ENCODE measurements around the gene PQBP1. TPM values are rescaled to one million over a fixed set of nuclear protein-coding genes. Genes with fewer than 3 reads are reported as not detected.
"Not testable (repeated sequence)": the region's sequence is repeated elsewhere in the genome, so short reads cannot be mapped to it uniquely, and the experiment has no call there.

PQBP1 gene
- total RNA-seq = 10 to 100 TPM; 29.8 to 47.1 (median 35.7) TPM
- long read RNA-seq, transcript PQBP1-207 (7 exons, 1,020 nt) = major isoform, 6 of 11 reads
- long read RNA-seq, partial matches to known transcripts = 0 of 11 reads
- long read RNA-seq, other reads (novel, unspliced or antisense) = 2 of 11 reads

- Histone ChIP-seq H3K4me1 (no peaks in the 10 kb centered on the region), H3K9me3 (no peaks in the 10 kb centered on the region), H3K27ac (peak within 1 kb of the TSS; percentile 89 to 92 (median 91)), H3K36me3 (peaks cover 0 to 20% (median 2%) of the 10 kb centered on the region in 4 donors), H3K27me3 (no peaks in the 10 kb centered on the region), H3K4me3 (peak within 1 kb of the TSS; percentile 66 to 77 (median 66))
- 36% methylated on average over 13 of the region's 49 CpGs for WGBS (ENCODE audit: insufficient coverage, low coverage, low lambda C conversion rate, missing lambda C conversion rate)
- intact Hi-C loops (cut with DNase I) = no loop called here
- ATAC-seq (peak; percentile 92 to 94 (median 93)), DNase-seq (peak; percentile 88 to 92 (median 91))
- TF ChIP-seq, protein P1, sequence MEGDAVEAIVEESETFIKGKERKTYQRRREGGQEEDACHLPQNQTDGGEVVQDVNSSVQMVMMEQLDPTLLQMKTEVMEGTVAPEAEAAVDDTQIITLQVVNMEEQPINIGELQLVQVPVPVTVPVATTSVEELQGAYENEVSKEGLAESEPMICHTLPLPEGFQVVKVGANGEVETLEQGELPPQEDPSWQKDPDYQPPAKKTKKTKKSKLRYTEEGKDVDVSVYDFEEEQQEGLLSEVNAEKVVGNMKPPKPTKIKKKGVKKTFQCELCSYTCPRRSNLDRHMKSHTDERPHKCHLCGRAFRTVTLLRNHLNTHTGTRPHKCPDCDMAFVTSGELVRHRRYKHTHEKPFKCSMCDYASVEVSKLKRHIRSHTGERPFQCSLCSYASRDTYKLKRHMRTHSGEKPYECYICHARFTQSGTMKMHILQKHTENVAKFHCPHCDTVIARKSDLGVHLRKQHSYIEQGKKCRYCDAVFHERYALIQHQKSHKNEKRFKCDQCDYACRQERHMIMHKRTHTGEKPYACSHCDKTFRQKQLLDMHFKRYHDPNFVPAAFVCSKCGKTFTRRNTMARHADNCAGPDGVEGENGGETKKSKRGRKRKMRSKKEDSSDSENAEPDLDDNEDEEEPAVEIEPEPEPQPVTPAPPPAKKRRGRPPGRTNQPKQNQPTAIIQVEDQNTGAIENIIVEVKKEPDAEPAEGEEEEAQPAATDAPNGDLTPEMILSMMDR (IDR thresholded peaks at IDR 0.05) = no peak
- peak; percentile 79 for TF ChIP-seq POLR2A (IDR thresholded peaks at IDR 0.05)
Observed at GRCh38 chrX:48897625-48898306, at the start of gene PQBP1, which contains the start of gene TIMM17B. TSS of gene PQBP1 (plus strand) at chrX:48897930. CDS start at chrX:48898510, 580 bp downstream. TSS of gene TIMM17B (minus strand) at chrX:48897768. CDS start at chrX:48897749, 19 bp downstream.

DNA sequence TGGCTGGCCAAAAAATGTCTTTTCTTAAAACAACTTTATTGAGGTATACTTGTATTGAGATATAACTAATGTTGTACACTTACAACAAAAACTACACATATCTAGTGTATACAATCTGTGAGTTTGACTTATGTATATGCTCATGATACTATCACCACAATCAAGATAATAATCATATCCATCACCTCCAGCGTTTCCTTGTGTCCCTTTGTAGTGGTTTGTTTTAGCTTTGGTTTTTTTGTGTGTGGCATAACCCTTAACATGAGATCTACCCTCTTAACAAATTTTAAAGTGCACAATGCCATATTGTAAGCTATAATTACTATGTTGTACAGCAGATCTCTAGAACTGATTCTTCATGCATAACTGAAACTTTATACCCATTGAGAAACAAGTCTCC lies 48.9 kb upstream of the PQBP1 start:
- no peaks in the 10 kb centered on the region for H3K9me3 ChIP-seq
- TF ChIP-seq POLR2A (IDR thresholded peaks at IDR 0.05) = no peak
- TF ChIP-seq, protein P1 (IDR thresholded peaks at IDR 0.05) = no peak

GRCh38 chrX:48852857-48853256 lies 44.9 kb upstream of the PQBP1 start:
- intact Hi-C loops (cut with DNase I) = no loop called here
- Histone ChIP-seq H3K4me1 (no peaks in the 10 kb centered on the region), H3K27me3 (no peaks in the 10 kb centered on the region), H3K9me3 (no peaks in the 10 kb centered on the region), H3K36me3 (no peaks in the 10 kb centered on the region), H3K4me3 (no peak overlapping the region), H3K27ac (no peak overlapping the region)
- 72% methylated on average over 5 of the region's 7 CpGs for WGBS (ENCODE audit: insufficient coverage, low coverage, low lambda C conversion rate, missing lambda C conversion rate)
- DNase-seq = no peak
- TF ChIP-seq POLR2A (IDR thresholded peaks at IDR 0.05) = no peak
- TF ChIP-seq, protein P1 (IDR thresholded peaks at IDR 0.05) = no peak
- no peak for ATAC-seq

More for the DNA sequence above, 48.9 kb upstream of the PQBP1 start:
- Histone ChIP-seq H3K27me3 (no peaks in the 10 kb centered on the region), H3K4me3 (no peak overlapping the region), H3K4me1 (no peaks in the 10 kb centered on the region), H3K36me3 (no peaks in the 10 kb centered on the region), H3K27ac (no peak overlapping the region)
- 68% methylated on average over 1 of the region's 1 CpG for WGBS (ENCODE audit: insufficient coverage, low coverage, low lambda C conversion rate, missing lambda C conversion rate)
- intact Hi-C loops (cut with DNase I) = no loop called here
- DNase-seq (no peak), ATAC-seq (no peak)

DNA sequence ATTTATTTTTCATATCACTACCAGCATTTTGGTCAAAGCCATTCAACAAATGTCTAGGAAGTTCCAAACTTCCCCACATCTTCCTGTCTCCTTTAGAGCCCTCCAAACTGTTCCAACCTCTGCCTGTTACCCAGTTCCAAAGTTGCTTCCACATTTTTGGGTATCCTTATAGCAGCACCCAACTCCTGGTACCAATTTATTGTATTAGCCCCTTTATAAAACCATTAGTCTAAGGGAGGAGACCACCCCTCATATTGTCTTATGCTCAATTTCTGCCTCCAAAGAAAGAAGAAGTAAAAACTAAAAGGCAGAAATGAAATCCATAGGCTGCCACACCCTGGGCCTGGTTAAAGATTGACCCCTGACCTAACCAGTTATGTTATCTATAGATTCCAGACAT lies 44.2 kb upstream of the PQBP1 start:
- H3K36me3 ChIP-seq; H3K4me3 ChIP-seq; H3K4me1 ChIP-seq; intact Hi-C loops (cut with DNase I); ATAC-seq; H3K27me3 ChIP-seq; H3K9me3 ChIP-seq; H3K27ac ChIP-seq; DNase-seq: not testable (repeated sequence)

DNA sequence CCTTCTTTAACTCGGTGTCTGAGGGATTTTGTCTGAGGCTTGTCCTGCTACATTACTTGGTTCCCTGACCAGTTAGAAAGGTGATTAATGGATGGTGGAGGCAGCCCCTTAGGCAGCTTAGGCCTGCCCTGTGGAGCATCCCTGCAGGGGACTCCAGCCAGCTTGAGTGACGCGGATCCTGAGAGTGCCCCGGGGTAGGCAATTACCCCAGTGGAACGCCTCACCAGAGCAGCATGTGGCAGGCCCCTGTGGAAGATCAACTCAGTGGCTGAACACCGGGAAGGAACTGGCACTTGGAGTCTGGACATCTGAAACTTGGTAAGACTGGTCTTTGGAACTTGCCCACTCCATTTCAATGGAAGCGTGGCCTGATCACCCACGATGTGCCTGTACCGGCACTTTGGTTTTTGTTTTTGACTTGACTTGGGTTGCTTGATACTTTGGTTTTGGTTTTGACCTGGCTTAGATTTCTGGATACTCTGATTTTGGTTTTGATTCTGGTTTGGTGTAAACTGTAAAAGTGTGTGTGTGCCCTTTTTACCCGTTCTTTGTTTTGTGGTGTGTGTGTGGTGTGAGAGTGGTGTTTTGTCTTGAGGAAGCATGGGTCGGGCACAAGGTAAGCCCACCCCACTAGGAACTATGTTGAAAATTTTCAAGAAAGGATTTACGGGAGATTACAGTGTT lies 43.5 kb upstream of the PQBP1 start:
- H3K4me1 ChIP-seq; H3K27ac ChIP-seq; H3K36me3 ChIP-seq; intact Hi-C loops (cut with DNase I); H3K4me3 ChIP-seq; H3K27me3 ChIP-seq; DNase-seq; ATAC-seq; H3K9me3 ChIP-seq: not testable (repeated sequence)
- 67% methylated on average over 7 of the region's 12 CpGs for WGBS (ENCODE audit: insufficient coverage, low coverage, low lambda C conversion rate, missing lambda C conversion rate)

Data from right lobe of liver (tissue), 6 donors.